PC-9 (cell line): ENCODE data around the gene SV2C. TPM values are rescaled to one million over a fixed set of nuclear protein-coding genes. Genes with fewer than 3 reads are reported as not detected.

Experiments used
- BruUV-seq: library from RNA; stranded (reverse); fragments of 400-500 nt; replicated peaks from 2 replicates; lab custom pipeline; 2021; lab: Mats Ljungman, UMichigan
- CTCF ChIA-PET: fragments of 300-600 bp; sonication (Branson Sonifier 250); formaldehyde crosslinking; loops from one replicate; lab custom pipeline; 2022; ENCODE audit warnings: antibody characterized with exemption; lab: Charles Lee
- POLR2A ChIA-PET: fragments of 300-600 bp; sonication (Branson Sonifier 250); formaldehyde crosslinking; loops from one replicate; lab custom pipeline; 2022; ENCODE audit warnings: antibody characterized with exemption; ENCODE audit not compliant: unreplicated experiment; lab: Charles Lee
- DNase-seq, 2 experiments: peaks; one replicate each; pipeline versions ENCODE4 v3.0.0 to v3.0.0-alpha.2; 2015 to 2022; ENCODE audit warnings: mixed read lengths in 1 of 2
- H2AFZ ChIP-seq: fragments of 200-600 bp; sonication (generic); 2 replicates; pipeline ENCODE4 v1.8.1; 2017; ENCODE audit warnings: antibody characterized with exemption
- H3F3A ChIP-seq: fragments of 200-600 bp; sonication (generic); 2 replicates; pipeline ENCODE4 v1.8.1; 2017; ENCODE audit warnings: antibody characterized with exemption, mild to moderate bottlenecking, low read depth; ENCODE audit not compliant: insufficient read depth
- H3K27ac ChIP-seq: fragments of 200-600 bp; sonication (generic); 2 replicates; pipeline ENCODE4 v1.6.1; 2016; ENCODE audit warnings: mixed run types
- H3K27me3 ChIP-seq: fragments of 200-600 bp; sonication (generic); 2 replicates; pipeline ENCODE4 v1.6.1; 2016; ENCODE audit warnings: low read depth, mixed run types; ENCODE audit not compliant: insufficient read depth
- H3K36me3 ChIP-seq: fragments of 200-600 bp; sonication (generic); 2 replicates; pipeline ENCODE4 v1.6.1; 2016; ENCODE audit warnings: low read depth, mixed run types
- H3K4me1 ChIP-seq: fragments of 200-600 bp; sonication (generic); replicated peaks from 2 replicates; pipeline ENCODE4 v1.6.1; 2016; ENCODE audit warnings: mixed run types; ENCODE audit not compliant: insufficient read depth
- H3K4me2 ChIP-seq: fragments of 200-600 bp; sonication (generic); 2 replicates; pipeline ENCODE4 v1.6.1; 2017; ENCODE audit warnings: mixed run types
- H3K4me3 ChIP-seq: fragments of 200-600 bp; sonication (generic); 2 replicates; pipeline ENCODE4 v1.6.1; 2016; ENCODE audit warnings: mixed run types
- H3K79me2 ChIP-seq: fragments of 200-600 bp; sonication (generic); 2 replicates; pipeline ENCODE4 v1.6.1; 2017; ENCODE audit warnings: low read depth, mixed run types
- H3K9me2 ChIP-seq: fragments of 200-600 bp; sonication (generic); 2 replicates; pipeline ENCODE4 v1.8.1; 2017; ENCODE audit warnings: mild to moderate bottlenecking; ENCODE audit not compliant: insufficient read depth
- H3K9me3 ChIP-seq: fragments of 200-600 bp; sonication (generic); 2 replicates; pipeline ENCODE4 v1.8.1; 2016; ENCODE audit warnings: low read depth; ENCODE audit not compliant: insufficient read depth
- H4K20me1 ChIP-seq: fragments of 200-600 bp; sonication (generic); 2 replicates; pipeline ENCODE4 v1.8.1; 2017; ENCODE audit not compliant: insufficient read depth
- CTCF ChIP-seq: fragments of 200-600 bp; sonication (generic); conservative IDR thresholded peaks from 2 replicates; pipeline ENCODE4 v1.6.1; 2017; ENCODE audit warnings: mixed run types, antibody characterized with exemption, mild to moderate bottlenecking, moderate library complexity
- EZH2 ChIP-seq: fragments of 200-600 bp; sonication (generic); IDR thresholded peaks from 2 replicates; pipeline ENCODE4 v1.8.0; 2017; ENCODE audit warnings: antibody characterized with exemption, low read depth
- intact Hi-C: fragments of 100-400 bp; cut with micrococcal nuclease; formaldehyde crosslinking; loops from one replicate; pipeline ENCODE4 v1.10.0; 2022; ENCODE audit not compliant: unreplicated experiment
- total RNA-seq: library from RNA; stranded (reverse); gene quantifications from 2 replicates; pipeline ENCODE4 v1.2.3, GENCODE V29; 2021

Gene SV2C
- total RNA-seq, 1 experiment from 2014 or later, result not detected

DNA sequence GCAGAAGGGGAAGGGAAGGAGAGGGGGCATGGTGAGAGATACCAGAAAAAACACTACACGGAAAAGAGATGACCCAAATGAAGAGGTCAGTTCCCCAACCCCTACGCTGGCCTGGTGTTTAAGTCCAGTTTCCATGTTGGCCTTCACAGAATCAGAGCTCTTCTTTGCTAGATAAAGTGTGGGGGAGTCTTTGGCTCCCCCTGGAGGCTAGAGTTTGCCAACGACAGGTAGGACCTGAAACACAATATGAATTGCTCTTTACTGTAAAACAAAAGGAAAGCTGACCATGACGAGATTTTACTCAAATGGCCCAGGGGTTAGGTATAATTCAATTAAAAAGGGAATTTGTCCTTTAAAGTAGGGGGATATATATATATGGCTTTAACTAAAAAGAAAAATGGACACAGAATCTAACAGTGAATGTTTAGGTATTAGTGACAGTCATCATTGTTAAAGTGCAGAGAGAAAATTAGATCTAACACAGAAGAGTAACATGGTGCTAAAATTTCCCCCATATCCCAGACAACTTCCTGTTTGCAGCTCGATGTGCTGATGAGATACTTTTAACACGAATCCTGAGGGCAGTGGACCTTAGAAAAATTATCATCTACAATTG, 92.0 kb downstream of the SV2C start:
- Histone ChIP-seq H3K4me2 (no peak overlapping the region), H3K9me3 (no peaks in the 10 kb centered on the region), H3K9me2 (no peaks in the 10 kb centered on the region), H3F3A (no peaks in the 10 kb centered on the region), H3K36me3 (no peaks in the 10 kb centered on the region), H3K27me3 (no peaks in the 10 kb centered on the region), H3K4me3 (no peak overlapping the region), H3K4me1 (no peaks in the 10 kb centered on the region), H3K79me2 (no peaks in the 10 kb centered on the region), H2AFZ (no peak overlapping the region), H3K27ac (no peak overlapping the region), H4K20me1 (no peaks in the 10 kb centered on the region)
- peak in 1 of 2 experiments; percentile 34 for DNase-seq
- no TSS peak for BruUV-seq
- intact Hi-C loops, result no loop called here
- ChIA-PET CTCF (interaction anchor here (0.6 to 0.7 kb wide), 3 partner anchors 28 to 1260 kb away, joined by 3 to 4 read pairs (median 3); no protein-coding TSS in a partner anchor), POLR2A (no interaction called here)
- no peak for TF ChIP-seq EZH2
- TF ChIP-seq CTCF, result peak; percentile 75

DNA sequence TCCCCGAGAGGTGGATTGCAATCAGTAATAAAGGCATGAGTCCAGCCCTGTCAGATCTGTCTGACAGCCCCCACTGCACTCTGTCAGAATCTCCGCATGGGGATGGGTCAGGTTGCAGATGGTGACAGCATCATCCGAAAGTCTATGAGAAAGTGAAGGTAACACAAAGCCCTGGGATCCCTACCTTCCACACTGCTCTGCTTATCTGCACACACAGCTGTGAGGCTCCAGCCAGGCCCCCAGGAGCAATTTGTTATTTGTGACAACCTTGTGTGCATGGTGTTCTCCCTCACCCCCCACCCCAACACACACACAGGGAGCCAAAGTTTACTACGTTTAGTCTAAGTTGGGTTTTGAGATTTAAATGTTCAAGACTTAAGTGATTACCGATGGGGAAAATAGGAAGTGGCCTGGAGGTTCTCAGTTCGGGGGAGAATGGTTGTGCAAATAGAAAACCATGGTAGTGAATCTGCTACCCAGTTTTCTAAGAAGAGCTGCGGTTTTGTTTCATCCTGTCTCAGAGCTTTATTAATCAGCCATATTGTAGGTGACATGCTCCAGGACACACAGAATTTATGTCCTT, 92.7 kb downstream of the SV2C start:
- Histone ChIP-seq H3K4me2 (no peak overlapping the region), H3K4me3 (no peak overlapping the region), H4K20me1 (no peaks in the 10 kb centered on the region), H2AFZ (no peak overlapping the region), H3K9me2 (no peaks in the 10 kb centered on the region), H3F3A (no peaks in the 10 kb centered on the region), H3K79me2 (no peaks in the 10 kb centered on the region), H3K4me1 (no peaks in the 10 kb centered on the region), H3K9me3 (no peaks in the 10 kb centered on the region), H3K27me3 (no peaks in the 10 kb centered on the region), H3K36me3 (no peaks in the 10 kb centered on the region), H3K27ac (no peak overlapping the region)
- ChIA-PET CTCF (no interaction called here), POLR2A (no interaction called here)
- BruUV-seq, result no TSS peak
- intact Hi-C loops, result no loop called here
- TF ChIP-seq CTCF, result no peak
- TF ChIP-seq EZH2, result no peak
- DNase-seq, result no peak

GRCh38 chr5:76177978-76178377, 94.8 kb downstream of the SV2C start:
- Histone ChIP-seq H3K4me2 (no peak overlapping the region), H4K20me1 (no peaks in the 10 kb centered on the region), H3K79me2 (no peaks in the 10 kb centered on the region), H3K9me3 (no peaks in the 10 kb centered on the region), H3K27me3 (no peaks in the 10 kb centered on the region), H3K4me3 (no peak overlapping the region), H2AFZ (no peak overlapping the region), H3K36me3 (no peaks in the 10 kb centered on the region), H3K4me1 (no peaks in the 10 kb centered on the region), H3F3A (no peaks in the 10 kb centered on the region), H3K9me2 (no peaks in the 10 kb centered on the region), H3K27ac (no peak overlapping the region)
- intact Hi-C loops, result no loop called here
- ChIA-PET CTCF (no interaction called here), POLR2A (no interaction called here)
- BruUV-seq, result no TSS peak
- DNase-seq, result no peak
- TF ChIP-seq CTCF, result no peak
- no peak for TF ChIP-seq EZH2
